NK-92 (cell line): ENCODE results near the gene CLRN2.
"Not testable (repeated sequence)": the region's sequence is repeated elsewhere in the genome, so short reads cannot be mapped to it uniquely, and the experiment has no call there.

Experiments
- DNase-seq: peaks from one replicate; lab custom pipeline; 2025; ENCODE audit not compliant: unreplicated experiment; lab: John Stamatoyannopoulos, UW

The CLRN2 gene

GRCh38 chr4:17544205-17544604 lies 29.2 kb downstream of the CLRN2 start:
- DNase-seq = no peak

GRCh38 chr4:17544831-17545234 lies 29.9 kb downstream of the CLRN2 start:
- no peak for DNase-seq

GRCh38 chr4:17545374-17546140 lies 30.6 kb downstream of the CLRN2 start:
- no peak for DNase-seq

- DNase-seq = no peak
These were observed 31.3 kb downstream of the CLRN2 start for GRCh38 chr4:17546222-17546621.

- no peak for DNase-seq
These were observed 31.7 kb downstream of the CLRN2 start for GRCh38 chr4:17546678-17547077.

- DNase-seq = no peak
These were observed 35.6 kb downstream of the CLRN2 start for GRCh38 chr4:17550549-17550948.

- no peak for DNase-seq
These were observed 37.5 kb downstream of the CLRN2 start for GRCh38 chr4:17552427-17552826.

- DNase-seq = no peak
These were observed 39.6 kb downstream of the CLRN2 start for GRCh38 chr4:17554568-17554967.

GRCh38 chr4:17556498-17556897 lies 41.5 kb downstream of the CLRN2 start:
- DNase-seq = no peak

- DNase-seq = no peak
These were observed 42.9 kb downstream of the CLRN2 start for GRCh38 chr4:17557880-17558279.

- DNase-seq = no peak
These were observed 44.2 kb downstream of the CLRN2 start for GRCh38 chr4:17558941-17559708.

GRCh38 chr4:17559709-17560048 lies 44.7 kb downstream of the CLRN2 start:
- DNase-seq = no peak

- DNase-seq = no peak
These were observed 45.2 kb downstream of the CLRN2 start for GRCh38 chr4:17560065-17560673.

- no peak for DNase-seq
These were observed 46.4 kb downstream of the CLRN2 start for GRCh38 chr4:17561195-17561909.

- no peak for DNase-seq
These were observed 47.2 kb downstream of the CLRN2 start for GRCh38 chr4:17562157-17562556.

GRCh38 chr4:17565846-17566245 lies 50.9 kb downstream of the CLRN2 start:
- DNase-seq = no peak

GRCh38 chr4:17567271-17567670 lies 52.3 kb downstream of the CLRN2 start:
- DNase-seq = no peak

GRCh38 chr4:17574206-17574605 lies 59.2 kb downstream of the CLRN2 start:
- DNase-seq = no peak

GRCh38 chr4:17575177-17575576 lies 60.2 kb downstream of the CLRN2 start:
- DNase-seq = not testable (repeated sequence)
